Stimulated activated CD8-positive, alpha-beta memory T cell treated with anti-CD3 and anti-CD28 coated beads, Interleukin-12 subunit alpha, Interleukin-12 subunit beta, amount 100 ng/mL, for 1 hour (primary cell): ENCODE measurements around the gene BTBD16.

Experiments
- DNase-seq: peaks from one replicate; pipeline ENCODE4 v3.0.0-alpha.2; 2020; ENCODE audit warnings: low read depth

The BTBD16 gene

GRCh38 chr10:122271076-122271475 is at the start of gene BTBD16:
Gene BTBD16, plus strand, starts transcription at chr10:122271296. Its CDS starts 3,786 bp downstream, at chr10:122275082.
- DNase-seq, result no peak

GRCh38 chr10:122221958-122222357 is 49.1 kb upstream of the BTBD16 start:
- DNase-seq, result no peak

- DNase-seq, result no peak
Observed at GRCh38 chr10:122222638-122223037, 48.5 kb upstream of the BTBD16 start.

- no peak for DNase-seq
Observed at GRCh38 chr10:122224159-122224558, 46.9 kb upstream of the BTBD16 start.

GRCh38 chr10:122225330-122225729 is 45.8 kb upstream of the BTBD16 start:
- no peak for DNase-seq

- no peak for DNase-seq
Observed at GRCh38 chr10:122227754-122228153, 43.3 kb upstream of the BTBD16 start.

GRCh38 chr10:122229666-122230065 is 41.4 kb upstream of the BTBD16 start:
- DNase-seq, result no peak

- no peak for DNase-seq
Observed at GRCh38 chr10:122230222-122230621, 40.9 kb upstream of the BTBD16 start.

- no peak for DNase-seq
Observed at GRCh38 chr10:122232769-122233168, 38.3 kb upstream of the BTBD16 start.

- no peak for DNase-seq
Observed at GRCh38 chr10:122233857-122234348, 37.2 kb upstream of the BTBD16 start.

- DNase-seq, result no peak
Observed at GRCh38 chr10:122234416-122234815, 36.7 kb upstream of the BTBD16 start.

- no peak for DNase-seq
Observed at GRCh38 chr10:122236690-122237306, 34.3 kb upstream of the BTBD16 start.

GRCh38 chr10:122237331-122237990 is 33.6 kb upstream of the BTBD16 start:
- DNase-seq, result no peak

GRCh38 chr10:122239578-122240257 is 31.4 kb upstream of the BTBD16 start:
- no peak for DNase-seq

- DNase-seq, result no peak
Observed at GRCh38 chr10:122240401-122240800, 30.7 kb upstream of the BTBD16 start.

GRCh38 chr10:122241836-122242235 is 29.3 kb upstream of the BTBD16 start:
- DNase-seq, result no peak

GRCh38 chr10:122243550-122243949 is 27.5 kb upstream of the BTBD16 start:
- no peak for DNase-seq

GRCh38 chr10:122244001-122244975 is 26.8 kb upstream of the BTBD16 start:
- no peak for DNase-seq

- no peak for DNase-seq
Observed at GRCh38 chr10:122245136-122245535, 26.0 kb upstream of the BTBD16 start.

GRCh38 chr10:122245897-122246296 is 25.2 kb upstream of the BTBD16 start:
- no peak for DNase-seq

- DNase-seq, result no peak
Observed at GRCh38 chr10:122246830-122247520, 24.1 kb upstream of the BTBD16 start.
